Aorta (tissue), 5 donors: ENCODE measurements around the gene UBE3C. TPM values are rescaled to one million over a fixed set of nuclear protein-coding genes. Genes with fewer than 3 reads are reported as not detected.
"Not testable (repeated sequence)": the region's sequence is repeated elsewhere in the genome, so short reads cannot be mapped to it uniquely, and the experiment has no call there.

Source experiments
- ATAC-seq: fragments of 200-7000 bp; cut with Tn5 transposase; one replicate; pipeline ENCODE4 v1.9.1; 2022; ENCODE audit warnings: moderate library complexity; ENCODE audit not compliant: low FRiP score
- DNase-seq, 2 donors: peaks; one replicate each; pipeline ENCODE4 v3.0.0-alpha.2; 2020
- H3K27ac ChIP-seq, 2 donors: one replicate each; pipeline ENCODE4 v1.5.1; 2013; ENCODE audit warnings: low read length in 2 of 2, mild to moderate bottlenecking in 2 of 2, moderate library complexity in 2 of 2, control low read depth in 1 of 2, inconsistent platforms in 1 of 2, low read depth in 1 of 2
- H3K27me3 ChIP-seq, 2 donors: one replicate each; pipeline ENCODE4 v1.6.1; 2013; ENCODE audit warnings: control low read depth in 1 of 2, low read length in 1 of 2, mild to moderate bottlenecking in 1 of 2, moderate library complexity in 1 of 2; ENCODE audit not compliant: insufficient read depth in 2 of 2, control insufficient read depth in 1 of 2
- H3K36me3 ChIP-seq, 2 donors: one replicate each; pipeline ENCODE4 v1.6.1; 2013; ENCODE audit warnings: control low read depth in 1 of 2, low read length in 1 of 2, mild to moderate bottlenecking in 1 of 2; ENCODE audit not compliant: insufficient read depth in 2 of 2, control insufficient read depth in 1 of 2
- H3K4me1 ChIP-seq, 2 donors: one replicate each; pipeline ENCODE4 v1.6.1; 2013; ENCODE audit warnings: low read length in 2 of 2, control low read depth in 1 of 2, mild to moderate bottlenecking in 1 of 2, moderate library complexity in 1 of 2; ENCODE audit not compliant: insufficient read depth in 2 of 2, control insufficient read depth in 1 of 2
- H3K4me3 ChIP-seq, 2 donors: one replicate each; pipeline ENCODE4 v1.5.1; 2013; ENCODE audit warnings: low read length in 2 of 2, control low read depth in 1 of 2, mild to moderate bottlenecking in 1 of 2
- H3K9me3 ChIP-seq: one replicate; pipeline ENCODE4 v1.6.1; 2013; ENCODE audit warnings: mild to moderate bottlenecking, low read length; ENCODE audit not compliant: control insufficient read depth
- WGBS, 2 donors: extraction: QIAGEN DNeasy Blood & Tissue Kit; methylation state at CpG; one replicate each; pipeline ENCODE4 v1.1.7; 2013; 5-methylcytosine and 5-hydroxymethylcytosine counted together
- intact Hi-C, 2 donors: fragments of 100-400 bp; cut with DNase I; formaldehyde crosslinking; loops; one replicate each; pipeline versions ENCODE4 v1.14.2 to v1.15.0; 2022
- polyA plus RNA-seq, 2 donors: library from polyadenylated mRNA; stranded (reverse); fragments of 200-250 nt; gene quantifications; one replicate each; pipeline ENCODE4 v1.2.3, GENCODE V29; 2013
- total RNA-seq, 2 donors: library from RNA; stranded (reverse); fragmentation: NEBNext Ultra II Directional; extraction: Animal tissue kit (Norgen Biotek cat#: 25700); gene quantifications; one replicate each; pipeline ENCODE4 v1.2.1, GENCODE V29; 2021
- donor health status: healthy with polysubstance abuse.
- donor health status: Bipolar disorder and iron deficiency.
- donor health status: DM: no; HTN: no; CAD: no.
- donor health status: DM: no; HTN: no; CAD: no.
- donor health status: DM: yes; HTN: yes; CAD: no.

UBE3C gene
- total and polyA plus RNA-seq, 4 donors, result 15.8 to 73.0 (median 40.2) TPM

DNA sequence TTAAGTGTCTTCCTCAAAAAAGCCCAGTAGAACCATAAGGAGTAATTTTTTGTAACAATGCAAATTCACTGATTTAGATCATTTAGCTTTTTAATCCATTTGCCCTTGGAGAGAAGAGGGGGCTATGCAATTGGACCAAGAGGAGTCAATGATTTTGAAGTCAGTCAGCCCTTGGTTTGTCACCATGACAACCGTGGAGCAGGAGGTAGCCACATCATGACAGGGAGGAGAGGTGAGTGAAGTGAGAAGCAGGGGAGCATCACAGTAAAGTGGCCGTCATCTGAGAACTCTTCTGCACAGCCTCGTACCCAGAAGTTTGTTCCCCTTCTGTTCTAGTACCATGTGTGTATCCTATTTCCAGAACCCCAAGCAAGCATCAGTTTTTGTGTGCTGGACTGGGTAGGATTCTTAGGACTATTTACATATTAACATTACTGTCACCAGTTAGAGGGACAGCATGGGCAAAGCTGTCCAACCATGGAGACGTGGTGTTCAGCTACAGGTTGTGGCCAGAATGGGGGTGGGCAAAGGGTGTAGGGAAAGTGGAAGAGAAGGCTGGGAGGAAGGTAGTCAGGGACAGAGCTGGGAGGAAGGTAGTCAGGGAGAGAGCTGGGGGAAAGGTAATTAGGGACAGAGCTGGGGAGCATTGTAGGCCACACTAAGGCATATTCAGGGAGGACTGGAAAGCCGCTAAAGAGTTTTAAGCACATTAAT is 13.1 kb downstream of the UBE3C start:
- Histone ChIP-seq H3K36me3 (no peaks in the 10 kb centered on the region), H3K9me3 (no peaks in the 10 kb centered on the region), H3K27me3 (no peaks in the 10 kb centered on the region), H3K4me3 (no peak overlapping the region), H3K4me1 (peaks cover 0 to 3% of the 10 kb centered on the region in 2 donors), H3K27ac (no peak overlapping the region)
- ATAC-seq (no peak), DNase-seq (no peak)
- 85 to 86% methylated on average over 5 of the region's 5 CpGs for WGBS, 2 donors
- intact Hi-C loops, result no loop called here

DNA sequence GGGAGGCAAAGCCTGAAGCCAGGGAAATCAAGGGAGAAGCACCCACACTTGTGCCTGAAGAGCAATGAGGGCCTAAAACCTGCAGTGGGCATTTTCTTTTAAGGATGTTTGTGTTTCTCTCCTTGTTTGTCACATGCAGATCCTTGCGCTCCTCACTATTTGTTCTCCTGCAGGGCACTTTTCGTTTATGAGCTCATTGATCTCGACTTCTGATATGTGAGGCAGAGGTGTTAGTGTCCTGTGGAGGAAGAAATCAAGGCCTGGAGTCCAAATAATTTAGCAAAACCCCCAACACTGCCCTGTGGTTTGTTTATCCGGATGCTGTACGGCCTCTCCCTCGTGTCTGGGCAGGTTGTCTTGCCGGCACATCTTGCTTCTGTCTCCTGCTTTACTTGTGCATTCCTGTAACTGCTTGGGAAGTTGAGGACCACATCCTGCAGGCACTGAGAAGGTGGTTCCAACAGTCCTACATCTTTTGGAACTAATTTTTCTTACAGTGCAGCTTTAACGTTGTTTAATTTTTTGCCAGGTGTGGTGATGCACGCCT is 13.7 kb downstream of the UBE3C start:
- DNase-seq, result no peak
- Histone ChIP-seq H3K4me1 (peaks cover 0 to 3% of the 10 kb centered on the region in 2 donors), H3K36me3 (no peaks in the 10 kb centered on the region), H3K27me3 (no peaks in the 10 kb centered on the region), H3K27ac (no peak overlapping the region), H3K9me3 (no peaks in the 10 kb centered on the region), H3K4me3 (no peak overlapping the region)
- no peak for ATAC-seq
- whole genome bisulfite sequencing, 2 donors, result 86 to 93% methylated on average over 9 of the region's 9 CpGs
- intact Hi-C loops, result no loop called here

DNA sequence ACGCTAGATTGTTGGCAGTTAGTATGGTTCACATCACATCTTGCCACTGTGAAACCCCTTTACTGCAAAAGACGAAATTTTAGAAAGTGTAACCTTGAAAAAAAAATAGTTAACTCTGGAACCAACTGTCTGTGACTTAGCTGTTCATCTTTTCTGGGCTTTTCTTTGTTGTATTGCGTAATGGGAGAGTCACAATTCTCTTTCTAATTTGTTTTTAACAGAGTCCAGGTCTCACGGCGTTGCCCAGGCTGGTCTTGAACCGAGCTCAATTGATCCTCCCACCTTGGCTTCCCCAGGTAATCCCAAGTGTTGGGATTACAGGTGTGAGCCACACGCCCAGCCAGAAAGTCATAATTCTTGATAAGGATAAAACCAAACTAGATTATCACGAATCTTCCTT is 14.5 kb downstream of the UBE3C start:
- no peak overlapping the region for H3K27ac ChIP-seq
- H3K4me1 ChIP-seq, result peaks cover 0 to 3% of the 10 kb centered on the region in 2 donors
- H3K36me3 ChIP-seq, result no peaks in the 10 kb centered on the region
- ATAC-seq (no peak), DNase-seq (no peak)
- no peaks in the 10 kb centered on the region for H3K27me3 ChIP-seq
- intact Hi-C loops, result no loop called here
- no peaks in the 10 kb centered on the region for H3K9me3 ChIP-seq
- WGBS, 2 donors, result 91 to 92% methylated on average over 8 of the region's 8 CpGs
- no peak overlapping the region for H3K4me3 ChIP-seq

DNA sequence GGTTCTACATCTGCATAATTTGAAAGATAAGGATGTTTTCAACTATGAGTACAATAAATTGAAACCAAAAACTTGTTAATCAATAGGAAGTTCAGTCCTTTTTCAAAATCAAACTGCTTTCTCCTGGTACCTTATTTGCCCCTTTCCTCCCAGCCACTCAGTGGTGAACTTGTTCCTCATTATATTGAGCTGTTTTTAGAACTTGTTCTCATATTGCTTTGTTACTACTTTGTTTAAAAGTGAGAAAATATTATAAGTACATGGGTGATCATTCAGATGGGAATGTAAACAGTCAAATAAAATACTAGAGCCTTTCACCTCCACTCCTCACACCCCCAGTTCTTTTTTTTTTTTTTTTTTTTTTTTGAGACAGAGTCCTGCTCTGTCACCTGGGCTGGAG is 17.2 kb downstream of the UBE3C start:
- no peak for ATAC-seq
- H3K4me1 ChIP-seq, result no peaks in the 10 kb centered on the region

DNA sequence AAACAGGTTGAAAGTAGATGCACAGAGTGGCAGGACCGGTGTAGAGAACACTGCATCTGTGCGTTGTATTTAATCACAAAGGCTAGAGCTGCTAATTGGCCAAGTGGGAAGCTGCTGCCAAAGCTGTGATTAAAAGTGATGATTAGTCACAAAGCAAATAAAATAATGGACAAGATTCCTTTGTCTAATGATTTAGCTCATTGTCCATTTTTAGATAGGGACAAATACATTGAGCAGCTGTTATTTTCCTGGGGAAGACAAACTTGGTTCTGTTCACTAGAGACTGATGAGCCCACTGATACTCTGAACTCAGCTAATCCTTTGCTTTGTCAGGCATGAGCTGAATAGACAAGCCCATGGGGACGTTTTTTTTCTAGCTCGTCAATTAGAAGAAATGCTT is 19.7 kb downstream of the UBE3C start:
- Histone ChIP-seq H3K4me1 (no peaks in the 10 kb centered on the region), H3K4me3 (no peak overlapping the region), H3K9me3 (no peaks in the 10 kb centered on the region), H3K27me3 (no peaks in the 10 kb centered on the region), H3K27ac (no peak overlapping the region), H3K36me3 (no peaks in the 10 kb centered on the region)
- intact Hi-C loops, result no loop called here
- WGBS, 2 donors, result 59 to 65% methylated on average over 4 of the region's 4 CpGs
- no peak for ATAC-seq
- no peak for DNase-seq

More for the DNA sequence above, 17.2 kb downstream of the UBE3C start:
- Histone ChIP-seq H3K4me3 (no peak overlapping the region), H3K36me3 (no peaks in the 10 kb centered on the region), H3K27me3 (no peaks in the 10 kb centered on the region), H3K27ac (no peak overlapping the region), H3K9me3 (no peaks in the 10 kb centered on the region)
- intact Hi-C loops, result no loop called here
- no peak for DNase-seq

DNA sequence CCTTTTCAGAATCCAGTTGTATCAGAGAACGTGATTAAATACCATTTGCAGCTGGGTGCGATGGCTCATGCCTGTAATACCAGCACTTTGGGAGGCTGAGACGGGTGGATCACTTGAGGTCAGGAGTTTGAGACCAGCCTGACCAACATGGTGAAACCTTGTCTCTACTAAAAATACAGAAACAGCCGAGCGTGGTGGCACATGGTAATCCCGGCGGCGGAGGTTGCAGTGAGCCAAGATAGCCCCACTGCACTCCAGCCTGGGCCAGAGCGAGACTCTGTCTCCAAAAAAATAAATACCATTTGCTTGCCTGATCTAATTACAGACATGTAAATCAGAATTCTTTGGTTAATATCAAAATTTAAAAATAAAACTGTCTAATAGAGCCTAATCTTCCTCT is 20.8 kb downstream of the UBE3C start:
- H3K27me3 ChIP-seq, intact Hi-C loops: not testable (repeated sequence)
- 92% methylated on average over 9 of the region's 9 CpGs for WGBS, 2 donors

DNA sequence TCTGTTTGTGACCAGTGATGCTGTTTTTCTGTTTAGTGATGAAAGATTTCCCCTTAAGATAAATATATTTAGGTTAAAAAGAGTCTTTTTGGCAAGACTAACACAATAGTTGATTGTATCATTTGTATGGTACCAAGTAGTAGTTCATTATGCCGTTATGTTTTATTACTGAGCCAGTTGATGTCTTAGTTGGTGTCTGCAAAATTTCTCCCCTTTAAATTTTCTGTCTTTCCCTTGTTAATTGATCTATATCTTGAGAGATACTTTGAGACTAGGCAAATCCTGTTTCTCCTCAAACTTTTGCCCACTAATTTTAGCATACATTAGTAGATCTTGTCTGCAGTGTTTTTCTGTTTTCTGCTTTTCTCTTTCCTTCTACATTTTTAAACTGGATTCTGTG is 21.7 kb downstream of the UBE3C start:
- Histone ChIP-seq H3K4me3 (no peak overlapping the region), H3K4me1 (no peaks in the 10 kb centered on the region), H3K27ac (no peak overlapping the region), H3K36me3 (peaks cover 0 to 3% of the 10 kb centered on the region in 2 donors), H3K9me3 (no peaks in the 10 kb centered on the region), H3K27me3 (no peaks in the 10 kb centered on the region)
- intact Hi-C loops, result no loop called here
- 74 to 75% methylated on average over 1 of the region's 1 CpG for WGBS, 2 donors
- DNase-seq (no peak), ATAC-seq (no peak)

More for the DNA sequence above, 20.8 kb downstream of the UBE3C start:
- not testable (repeated sequence) for H3K27ac ChIP-seq, H3K9me3 ChIP-seq, ATAC-seq, H3K4me1 ChIP-seq, H3K4me3 ChIP-seq, DNase-seq, H3K36me3 ChIP-seq

DNA sequence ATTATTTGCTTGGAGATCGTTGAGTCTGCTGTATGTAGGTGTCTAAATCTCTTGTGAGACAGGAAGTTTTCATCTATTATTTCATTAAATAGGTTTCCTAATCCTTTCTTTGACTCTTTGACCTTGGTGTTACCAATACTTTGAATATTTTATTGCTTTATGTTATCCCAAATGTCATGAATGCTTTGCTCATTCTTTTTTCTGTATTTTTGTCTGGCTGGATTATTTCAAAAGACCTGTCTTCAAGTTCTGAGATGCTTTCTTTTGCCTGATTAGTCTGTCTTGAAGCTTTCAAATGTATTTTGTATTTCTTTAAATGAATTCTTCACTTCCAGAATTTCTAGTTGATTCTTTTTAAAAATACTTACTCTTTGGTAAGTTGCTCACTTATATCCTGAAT is 27.3 kb downstream of the UBE3C start:
- Histone ChIP-seq H3K27me3 (no peaks in the 10 kb centered on the region), H3K4me1 (no peaks in the 10 kb centered on the region), H3K9me3 (no peaks in the 10 kb centered on the region), H3K36me3 (peaks cover 2 to 3% of the 10 kb centered on the region in 2 donors), H3K4me3 (no peak overlapping the region), H3K27ac (no peak overlapping the region)
- 86 to 93% methylated on average over 1 of the region's 1 CpG for whole genome bisulfite sequencing, 2 donors
- intact Hi-C loops, result no loop called here
- DNase-seq (no peak), ATAC-seq (no peak)

DNA sequence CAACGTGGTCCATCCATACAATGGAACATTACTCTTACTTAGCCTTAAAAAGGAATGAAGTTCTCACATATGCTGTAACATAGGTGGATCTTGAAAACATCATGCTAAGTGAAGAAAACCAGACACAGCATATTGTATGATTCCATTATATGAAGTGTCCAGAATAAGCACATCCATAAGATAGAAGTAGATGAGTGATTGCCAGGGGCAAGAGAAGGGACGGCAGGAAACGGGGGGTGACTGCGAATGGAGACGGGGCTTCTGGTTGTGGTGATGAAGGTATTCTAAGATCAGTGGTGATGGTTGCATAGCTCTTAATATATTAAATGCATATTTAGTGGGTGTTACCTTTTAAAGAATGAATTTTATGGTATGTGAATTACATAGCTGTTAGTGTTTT is 29.8 kb downstream of the UBE3C start:
- no peaks in the 10 kb centered on the region for H3K4me1 ChIP-seq
- intact Hi-C loops, result no loop called here
- no peak overlapping the region for H3K27ac ChIP-seq
- peaks cover 3 to 8% of the 10 kb centered on the region in 2 donors for H3K36me3 ChIP-seq
- 92 to 93% methylated on average over 5 of the region's 5 CpGs for WGBS, 2 donors
- no peaks in the 10 kb centered on the region for H3K9me3 ChIP-seq
- no peaks in the 10 kb centered on the region for H3K27me3 ChIP-seq
- DNase-seq, result no peak
- H3K4me3 ChIP-seq, result no peak overlapping the region
- ATAC-seq, result no peak
